ENCODE data around the gene ZFAND5. TPM values are rescaled to one million over a fixed set of nuclear protein-coding genes. Genes with fewer than 3 reads are reported as not detected.

The ZFAND5 gene
- total and polyA plus RNA-seq, 10 of the 15 experiments (the other 5 are each of a cell fraction or from before 2014, with no cell fraction given) = 22.5 to 107 (median 63.3) TPM

- no peak for TF ChIP-seq ZBTB40 (IDR thresholded peaks at IDR 0.05; ENCODE audit: borderline replicate concordance)
Measured at GRCh38 chr9:72360324-72360723, 4.7 kb downstream of the ZFAND5 start (continued).

- Histone ChIP-seq H3K4me2 (ENCODE audit: control insufficient read depth, insufficient read depth) (no peak overlapping the region), H3K27ac (ENCODE audit: control insufficient read depth, insufficient read depth) (no peak overlapping the region), H3K36me3 (ENCODE audit: control insufficient read depth in 2 of 2, insufficient read depth in 2 of 2, low read length in 1 of 2) (peaks cover 2 to 18% of the 10 kb centered on the region in 2 experiments; a peak in 3 of 4 replicates), H3K27me3 (replicated peaks in 1 of 2; ENCODE audit: control insufficient read depth in 2 of 2, insufficient read depth in 2 of 2, low read length in 1 of 2) (no peaks in the 10 kb centered on the region), H3K4me3 (no peak overlapping the region), H3K4me1 (ENCODE audit: control insufficient read depth, insufficient read depth, low read length) (no peaks in the 10 kb centered on the region), H3K9ac (ENCODE audit: control insufficient read depth, insufficient read depth, low read length) (no peak overlapping the region), H3K79me2 (ENCODE audit: control insufficient read depth, insufficient read depth, low read length) (peaks cover 42% of the 10 kb centered on the region), H3K9me3 (replicated peaks; ENCODE audit: control insufficient read depth, insufficient read depth, low read length) (no peaks in the 10 kb centered on the region), H2AFZ (ENCODE audit: control insufficient read depth, low read depth, low read length) (no peak overlapping the region), H4K20me1 (ENCODE audit: control insufficient read depth, insufficient read depth) (no peaks in the 10 kb centered on the region)
- no peak for FAIRE-seq
- ChIA-PET RAD21 (ENCODE audit: unreplicated experiment) (interaction anchor here (0.7 to 1.1 kb wide), 4 partner anchors 85 to 234 kb away, joined by 3 read pairs; no protein-coding TSS in a partner anchor), SMC1A (ENCODE audit: uncharacterized antibody, unreplicated experiment) (interaction anchor here (0.8 to 2.9 kb wide), 6 partner anchors 11 to 238 kb away, joined by 3 to 11 read pairs (median 3); no protein-coding TSS in a partner anchor), CTCF (interaction anchor here (0.8 to 1.5 kb wide), 4 partner anchors 63 to 231 kb away, joined by 3 to 8 read pairs (median 4); no protein-coding TSS in a partner anchor), POLR2A (interaction anchor here (0.5 to 1.3 kb wide), 3 partner anchors 10 to 61 kb away, joined by 3 to 7 read pairs (median 4); partner anchors contain the start of gene ZFAND5)
- in situ Hi-C loops (cut with MboI) = no loop called here
- no TSS peak for BruUV-seq (replicated peaks)
- 55% methylated on average over 8 of the region's 8 CpGs for WGBS (ENCODE audit: insufficient coverage, insufficient replicate concordance, low lambda C conversion rate, missing lambda C conversion rate)
- no peak for ATAC-seq
- intact Hi-C loops (cut with micrococcal nuclease; ENCODE audit: unreplicated experiment) = loop anchor here (10.0 kb wide), 1 partner anchor 321 kb away; no protein-coding TSS in a partner anchor
- no peak for DNase-seq (ENCODE audit: low read depth, low spot score)
- TF ChIP-seq CBFB (IDR thresholded peaks at IDR 0.05; ENCODE audit: low read depth) = no peak
- TF ChIP-seq NFYA (IDR thresholded peaks at IDR 0.05; ENCODE audit: borderline replicate concordance, low read depth, low read length) = no peak
- TF ChIP-seq SMC3 (IDR thresholded peaks at IDR 0.05; ENCODE audit: borderline replicate concordance, low read length) = no peak
- TF ChIP-seq CREM (IDR thresholded peaks at IDR 0.05; ENCODE audit: low read depth) = no peak
- no peak for TF ChIP-seq SIN3A (IDR thresholded peaks at IDR 0.05; ENCODE audit: low read depth, low read length)
- no peak for TF ChIP-seq CUX1 (IDR thresholded peaks at IDR 0.05; ENCODE audit: insufficient replicate concordance, low read depth, low read length)
- no peak for TF ChIP-seq EP300 (IDR thresholded peaks at IDR 0.05; ENCODE audit: borderline replicate concordance in 1 of 2, control insufficient read depth in 1 of 2, low read depth in 2 of 2, low read length in 2 of 2)
- TF ChIP-seq EGR1 (IDR thresholded peaks at IDR 0.05; ENCODE audit: borderline replicate concordance in 1 of 2, low read depth in 2 of 2, low read length in 2 of 2) = no peak
- TF ChIP-seq ETV6 (conservative IDR thresholded peaks at IDR 0.05 in 1 of 2, IDR thresholded peaks at IDR 0.05 in 1 of 2; ENCODE audit: borderline replicate concordance in 1 of 2, low read depth in 1 of 2) = no peak
- no peak for TF ChIP-seq FOXK2 (IDR thresholded peaks at IDR 0.05)
Measured at GRCh38 chr9:72356041-72356582, 8.9 kb downstream of the ZFAND5 start.
